ENCODE data around the gene IFT122. TPM values are rescaled to one million over a fixed set of nuclear protein-coding genes. Genes with fewer than 3 reads are reported as not detected.
"Not testable (repeated sequence)": the region's sequence is repeated elsewhere in the genome, so short reads cannot be mapped to it uniquely, and the experiment has no call there.

Gene IFT122
- total RNA-seq, 4 donors from 2014 or later: 36.6 to 74.4 (median 43.3) TPM

- no peaks in the 10 kb centered on the region for H3K9me3 ChIP-seq
- DNase-seq (ENCODE audit: low spot score in 2 of 2): no peak
- H3K27me3 ChIP-seq: no peaks in the 10 kb centered on the region
- no peaks in the 10 kb centered on the region for H3K36me3 ChIP-seq
- no peak for TF ChIP-seq EP300 (IDR thresholded peaks at IDR 0.05)
- no peak for TF ChIP-seq POLR2A (IDR thresholded peaks at IDR 0.05)
- no peak for TF ChIP-seq CTCF (IDR thresholded peaks at IDR 0.05)
- no peak overlapping the region for H3K4me3 ChIP-seq
- H3K4me1 ChIP-seq: no peaks in the 10 kb centered on the region
- no peak overlapping the region for H3K27ac ChIP-seq
- 36 to 56% methylated on average over 6 of the region's 6 CpGs for WGBS, 2 donors
These were observed 27.4 kb upstream of the IFT122 start for GRCh38 chr3:129412542-129413198.

GRCh38 chr3:129413238-129413637 lies 26.8 kb upstream of the IFT122 start:
- not testable (repeated sequence) for H3K36me3 ChIP-seq; H3K4me1 ChIP-seq; H3K9me3 ChIP-seq; H3K4me3 ChIP-seq; DNase-seq (ENCODE audit: low spot score in 2 of 2); H3K27ac ChIP-seq; H3K27me3 ChIP-seq
- 37 to 48% methylated on average over 3 of the region's 3 CpGs for WGBS, 2 donors

GRCh38 chr3:129413687-129414506 lies 26.1 kb upstream of the IFT122 start:
- H3K9me3 ChIP-seq: no peaks in the 10 kb centered on the region
- no peaks in the 10 kb centered on the region for H3K4me1 ChIP-seq
- DNase-seq (ENCODE audit: low spot score in 2 of 2): no peak
- H3K27me3 ChIP-seq: no peaks in the 10 kb centered on the region
- H3K36me3 ChIP-seq: no peaks in the 10 kb centered on the region
- H3K27ac ChIP-seq: no peak overlapping the region
- 42 to 61% methylated on average over 4 of the region's 4 CpGs for WGBS, 2 donors
- no peak overlapping the region for H3K4me3 ChIP-seq
- TF ChIP-seq POLR2A (IDR thresholded peaks at IDR 0.05): no peak
- no peak for TF ChIP-seq CTCF (IDR thresholded peaks at IDR 0.05)
- TF ChIP-seq EP300 (IDR thresholded peaks at IDR 0.05): no peak

GRCh38 chr3:129415378-129415777 lies 24.6 kb upstream of the IFT122 start:
- Histone ChIP-seq H3K27ac (no peak overlapping the region), H3K27me3 (no peaks in the 10 kb centered on the region), H3K4me3 (no peak overlapping the region), H3K9me3 (no peaks in the 10 kb centered on the region), H3K4me1 (no peaks in the 10 kb centered on the region), H3K36me3 (no peaks in the 10 kb centered on the region)
- TF ChIP-seq EP300 (IDR thresholded peaks at IDR 0.05) (no peak), POLR2A (IDR thresholded peaks at IDR 0.05) (no peak), CTCF (IDR thresholded peaks at IDR 0.05) (no peak)
- 84 to 91% methylated on average over 3 of the region's 3 CpGs for WGBS, 2 donors
- no peak for DNase-seq (ENCODE audit: low spot score in 2 of 2)

- no peak for TF ChIP-seq CTCF (IDR thresholded peaks at IDR 0.05)
- TF ChIP-seq POLR2A (IDR thresholded peaks at IDR 0.05): no peak
- no peak for TF ChIP-seq EP300 (IDR thresholded peaks at IDR 0.05)
- H3K36me3 ChIP-seq: no peaks in the 10 kb centered on the region
- DNase-seq (ENCODE audit: low spot score in 2 of 2): no peak
- no peak overlapping the region for H3K27ac ChIP-seq
- H3K9me3 ChIP-seq: no peaks in the 10 kb centered on the region
- H3K4me1 ChIP-seq: no peaks in the 10 kb centered on the region
- no peak overlapping the region for H3K4me3 ChIP-seq
- H3K27me3 ChIP-seq: no peaks in the 10 kb centered on the region
- 86 to 88% methylated on average over 6 of the region's 6 CpGs for WGBS, 2 donors
These were observed 24.2 kb upstream of the IFT122 start for GRCh38 chr3:129415830-129416229.

Data from tibial nerve (tissue), 4 donors.